ENCODE data around the gene TNS1. TPM values are rescaled to one million over a fixed set of nuclear protein-coding genes. Genes with fewer than 3 reads are reported as not detected.

Gene TNS1
- total RNA-seq, 1 experiment from 2014 or later = 3.4 TPM

- Histone ChIP-seq H2BK15ac (ENCODE audit: low read depth, low read length) (no peak overlapping the region), H4K5ac (ENCODE audit: insufficient read length, low read depth, low read length) (no peak overlapping the region), H4K91ac (ENCODE audit: insufficient read length, low read depth, low read length) (no peak overlapping the region), H3K9ac (ENCODE audit: extremely low read depth, insufficient read length, low read length) (no peak overlapping the region), H2AK5ac (ENCODE audit: insufficient read length, low read length) (no peak overlapping the region), H3K4me1 (ENCODE audit: insufficient read depth, low read length) (peaks cover 3% of the 10 kb centered on the region), H2AFZ (ENCODE audit: low read length) (no peak overlapping the region), H4K20me1 (ENCODE audit: control insufficient read depth, insufficient read depth, insufficient read length) (no peaks in the 10 kb centered on the region), H3K23ac (ENCODE audit: insufficient read length, low read depth, low read length) (no peak overlapping the region), H3K27me3 (ENCODE audit: insufficient read depth, low read length) (peaks cover 15% of the 10 kb centered on the region; the same call in 1 of the 2 replicates), H4K8ac (replicated peaks; ENCODE audit: insufficient read length, low read depth, low read length) (no peak overlapping the region), H3K14ac (ENCODE audit: insufficient read depth, low read length) (no peak overlapping the region), H3K4me2 (ENCODE audit: insufficient read depth, insufficient read length, low read length) (no peak overlapping the region), H3K18ac (ENCODE audit: insufficient read length, low read depth, low read length) (no peak overlapping the region), H3K79me2 (ENCODE audit: insufficient read depth, low read length) (no peaks in the 10 kb centered on the region), H3K9me3 (ENCODE audit: control insufficient read depth, low read depth, low read length) (no peaks in the 10 kb centered on the region), H3K4ac (ENCODE audit: low read depth, low read length) (no peak overlapping the region), H3T11ph (ENCODE audit: low read length) (no peak overlapping the region), H2BK20ac (ENCODE audit: low read depth, low read length, poor library complexity, severe bottlenecking) (no peak overlapping the region), H3K27ac (ENCODE audit: insufficient read length, low read depth, low read length) (no peak overlapping the region), H2BK5ac (ENCODE audit: insufficient read length, low read length) (no peak overlapping the region), H3K79me1 (ENCODE audit: insufficient read depth, low read depth, low read length, poor library complexity, severe bottlenecking) (no peaks in the 10 kb centered on the region), H3K56ac (ENCODE audit: insufficient read length, low read depth, low read length) (no peak overlapping the region), H2BK120ac (ENCODE audit: low read depth, low read length, poor library complexity, severe bottlenecking) (no peak overlapping the region), H2BK12ac (ENCODE audit: insufficient read length, low read depth, low read length) (no peak overlapping the region), H3K23me2 (ENCODE audit: insufficient read length, low read depth, low read length, poor library complexity, severe bottlenecking) (peaks cover 8% of the 10 kb centered on the region)
- peaks cover 22 to 44% of the 10 kb centered on the region in 2 experiments for H3K4me1 Mint-ChIP-seq
- no peaks in the 10 kb centered on the region for H3K9me3 Mint-ChIP-seq
- H3K4me3 Mint-ChIP-seq = no peak overlapping the region
- TF ChIP-seq CTCF (conservative IDR thresholded peaks at IDR 0.05) = no peak
- no peak overlapping the region for H3K27ac Mint-ChIP-seq
- DNase-seq = no peak
- no CpG with 5 or more reads among the region's 2 CpGs for WGBS (ENCODE audit: extremely low coverage, insufficient read length, low lambda C conversion rate)
- no peaks in the 10 kb centered on the region for H3K36me3 Mint-ChIP-seq (ENCODE audit: insufficient read depth in 1 of 3, low read depth in 3 of 3)
- peaks cover 72% of the 10 kb centered on the region for H3K27me3 Mint-ChIP-seq (ENCODE audit: low read depth)
Measured at GRCh38 chr2:218013289-218013688, 10.5 kb upstream of the TNS1 start.
